ENCODE measurements around the gene ZNF18.
"Not testable (repeated sequence)": the region's sequence is repeated elsewhere in the genome, so short reads cannot be mapped to it uniquely, and the experiment has no call there.

The ZNF18 gene

GRCh38 chr17:11952610-11953009, 44.7 kb downstream of the ZNF18 start:
- Mint-ChIP-seq H3K36me3 (ENCODE audit: low read depth) (no peaks in the 10 kb centered on the region), H3K9me3 (peaks cover 24% of the 10 kb centered on the region), H3K4me1 (ENCODE audit: low read depth) (no peaks in the 10 kb centered on the region), H3K4me3 (no peak overlapping the region), H3K27me3 (ENCODE audit: low read depth) (no peaks in the 10 kb centered on the region), H3K27ac (no peak overlapping the region)

- Mint-ChIP-seq H3K4me3 (no peak overlapping the region), H3K9me3 (peaks cover 24% of the 10 kb centered on the region), H3K36me3 (ENCODE audit: low read depth) (no peaks in the 10 kb centered on the region), H3K4me1 (ENCODE audit: low read depth) (no peaks in the 10 kb centered on the region), H3K27ac (no peak overlapping the region), H3K27me3 (ENCODE audit: low read depth) (no peaks in the 10 kb centered on the region)
Observed at GRCh38 chr17:11950771-11951519, 46.3 kb downstream of the ZNF18 start.

- peaks cover 21% of the 10 kb centered on the region for H3K9me3 Mint-ChIP-seq
- H3K4me1 Mint-ChIP-seq (ENCODE audit: low read depth); H3K27me3 Mint-ChIP-seq (ENCODE audit: low read depth); H3K36me3 Mint-ChIP-seq (ENCODE audit: low read depth); H3K27ac Mint-ChIP-seq; H3K4me3 Mint-ChIP-seq: not testable (repeated sequence)
Observed at GRCh38 chr17:11949571-11949970, 47.7 kb downstream of the ZNF18 start.

- H3K4me1 Mint-ChIP-seq (ENCODE audit: low read depth): no peaks in the 10 kb centered on the region
- no peak overlapping the region for H3K4me3 Mint-ChIP-seq
- no peak overlapping the region for H3K27ac Mint-ChIP-seq
- no peaks in the 10 kb centered on the region for H3K27me3 Mint-ChIP-seq (ENCODE audit: low read depth)
- peaks cover 17% of the 10 kb centered on the region for H3K9me3 Mint-ChIP-seq
- no peaks in the 10 kb centered on the region for H3K36me3 Mint-ChIP-seq (ENCODE audit: low read depth)
Observed at GRCh38 chr17:11948789-11949188, 48.5 kb downstream of the ZNF18 start.

- H3K36me3 Mint-ChIP-seq (ENCODE audit: low read depth): no peaks in the 10 kb centered on the region
- H3K9me3 Mint-ChIP-seq: no peaks in the 10 kb centered on the region
- H3K4me3 Mint-ChIP-seq: no peak overlapping the region
- H3K27me3 Mint-ChIP-seq (ENCODE audit: low read depth): no peaks in the 10 kb centered on the region
- no peak overlapping the region for H3K27ac Mint-ChIP-seq
- no peaks in the 10 kb centered on the region for H3K4me1 Mint-ChIP-seq (ENCODE audit: low read depth)
Observed at GRCh38 chr17:11944587-11944986, 52.7 kb downstream of the ZNF18 start.

GRCh38 chr17:11943759-11944347, 53.4 kb downstream of the ZNF18 start:
- H3K9me3 Mint-ChIP-seq: no peaks in the 10 kb centered on the region
- H3K27ac Mint-ChIP-seq: no peak overlapping the region
- no peak overlapping the region for H3K4me3 Mint-ChIP-seq
- H3K27me3 Mint-ChIP-seq (ENCODE audit: low read depth): no peaks in the 10 kb centered on the region
- H3K4me1 Mint-ChIP-seq (ENCODE audit: low read depth): no peaks in the 10 kb centered on the region
- H3K36me3 Mint-ChIP-seq (ENCODE audit: low read depth): no peaks in the 10 kb centered on the region

GRCh38 chr17:11943086-11943485, 54.2 kb downstream of the ZNF18 start:
- H3K4me1 Mint-ChIP-seq (ENCODE audit: low read depth); H3K27me3 Mint-ChIP-seq (ENCODE audit: low read depth); H3K27ac Mint-ChIP-seq; H3K36me3 Mint-ChIP-seq (ENCODE audit: low read depth); H3K9me3 Mint-ChIP-seq; H3K4me3 Mint-ChIP-seq: not testable (repeated sequence)

GRCh38 chr17:11940904-11941303, 56.4 kb downstream of the ZNF18 start:
- Mint-ChIP-seq H3K27ac (no peak overlapping the region), H3K9me3 (no peaks in the 10 kb centered on the region), H3K4me1 (ENCODE audit: low read depth) (no peaks in the 10 kb centered on the region), H3K4me3 (no peak overlapping the region), H3K27me3 (ENCODE audit: low read depth) (no peaks in the 10 kb centered on the region), H3K36me3 (ENCODE audit: low read depth) (no peaks in the 10 kb centered on the region)

GRCh38 chr17:11935734-11936406, 61.4 kb downstream of the ZNF18 start:
- Mint-ChIP-seq H3K4me3 (no peak overlapping the region), H3K27me3 (ENCODE audit: low read depth) (no peaks in the 10 kb centered on the region)

GRCh38 chr17:11932337-11932898, 64.9 kb downstream of the ZNF18 start:
- H3K4me1 Mint-ChIP-seq (ENCODE audit: low read depth): no peaks in the 10 kb centered on the region
- no peak overlapping the region for H3K4me3 Mint-ChIP-seq

More at GRCh38 chr17:11935734-11936406, 61.4 kb downstream of the ZNF18 start:
- H3K27ac Mint-ChIP-seq: no peak overlapping the region
- H3K9me3 Mint-ChIP-seq: no peaks in the 10 kb centered on the region
- H3K4me1 Mint-ChIP-seq (ENCODE audit: low read depth): no peaks in the 10 kb centered on the region
- H3K36me3 Mint-ChIP-seq (ENCODE audit: low read depth): no peaks in the 10 kb centered on the region

GRCh38 chr17:11928436-11928835, 68.8 kb downstream of the ZNF18 start:
- Mint-ChIP-seq H3K27ac (no peak overlapping the region), H3K4me3 (no peak overlapping the region), H3K27me3 (ENCODE audit: low read depth) (no peaks in the 10 kb centered on the region), H3K4me1 (ENCODE audit: low read depth) (no peaks in the 10 kb centered on the region), H3K9me3 (no peaks in the 10 kb centered on the region), H3K36me3 (ENCODE audit: low read depth) (no peaks in the 10 kb centered on the region)

More at GRCh38 chr17:11932337-11932898, 64.9 kb downstream of the ZNF18 start:
- Mint-ChIP-seq H3K36me3 (ENCODE audit: low read depth) (no peaks in the 10 kb centered on the region), H3K9me3 (no peaks in the 10 kb centered on the region), H3K27ac (no peak overlapping the region), H3K27me3 (ENCODE audit: low read depth) (no peaks in the 10 kb centered on the region)

Measured in T-helper 1 cell treated with Interleukin-12 subunit alpha and Interleukin-12 subunit beta and Interleukin-4 antibody, amounts not matched to agents 30 μg/mL and 1 μg/mL, for 36 hours (primary cell).